Skeletal muscle tissue (tissue), 4 donors: ENCODE data around the gene VAMP7. TPM values are rescaled to one million over a fixed set of nuclear protein-coding genes. Genes with fewer than 3 reads are reported as not detected.
"Not testable (repeated sequence)": the region's sequence is repeated elsewhere in the genome, so short reads cannot be mapped to it uniquely, and the experiment has no call there.

ENCODE experiments used
- H3K27ac ChIP-seq: one replicate; pipeline ENCODE4 v1.7.0; 2013; ENCODE audit warnings: mild to moderate bottlenecking, low read depth, low read length, inconsistent platforms
- H3K27me3 ChIP-seq, 3 donors: one replicate each; pipeline ENCODE4 v1.7.0; 2013; ENCODE audit warnings: low read length in 3 of 3; ENCODE audit not compliant: control insufficient read depth in 3 of 3, insufficient read depth in 3 of 3
- H3K36me3 ChIP-seq, 3 donors: one replicate each; pipeline ENCODE4 v1.7.0; 2013; ENCODE audit warnings: low read length in 3 of 3; ENCODE audit not compliant: control insufficient read depth in 3 of 3, insufficient read depth in 3 of 3
- H3K4me1 ChIP-seq, 3 donors: one replicate each; pipeline ENCODE4 v1.7.0; 2013; ENCODE audit warnings: low read length in 3 of 3, mild to moderate bottlenecking in 3 of 3; ENCODE audit not compliant: control insufficient read depth in 3 of 3, insufficient read depth in 3 of 3
- H3K4me3 ChIP-seq, 3 donors: one replicate each; pipeline ENCODE4 v1.7.0; 2013; ENCODE audit warnings: low read length in 3 of 3
- H3K9ac ChIP-seq, 3 donors: one replicate each; pipeline ENCODE4 v1.7.0; 2013; ENCODE audit warnings: low read length in 3 of 3, mild to moderate bottlenecking in 3 of 3, moderate library complexity in 2 of 3, low read depth in 1 of 3
- H3K9me3 ChIP-seq, 3 donors: one replicate each; pipeline ENCODE4 v1.7.0; 2013; ENCODE audit warnings: low read length in 3 of 3; ENCODE audit not compliant: control insufficient read depth in 3 of 3
- total RNA-seq: library from RNA; depleted of rRNA; stranded (reverse); fragments of >200 nt; gene quantifications from one replicate; pipeline ENCODE4 v1.2.3, GENCODE V29; 2014
- donor health status: Osteomylitis.

VAMP7 gene
- total RNA-seq, 1 donor from 2014 or later: 17.2 TPM

DNA sequence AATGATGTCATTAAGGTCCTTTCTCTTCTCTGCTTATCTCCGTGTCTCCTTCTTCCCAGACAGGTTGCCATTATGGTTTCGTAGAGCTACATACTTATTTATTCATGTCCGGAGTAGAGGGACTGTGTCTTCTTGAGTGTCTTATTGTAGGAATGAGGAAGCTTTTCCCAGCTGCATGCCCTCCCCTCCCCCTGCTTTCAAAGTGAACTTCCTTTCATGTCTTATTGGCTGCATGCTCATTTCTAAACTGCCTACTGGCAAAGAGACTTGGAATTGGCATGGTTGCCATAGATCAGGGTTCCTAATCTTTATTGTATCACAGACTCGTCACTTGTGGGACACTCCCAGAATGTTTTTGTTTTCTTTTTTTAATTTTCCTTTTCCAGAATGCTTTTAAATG, 15.4 kb downstream of the VAMP7 start:
- peaks cover 2 to 9% (median 8%) of the 10 kb centered on the region in 3 donors for H3K36me3 ChIP-seq

GRCh38 chrX:155899366-155899765, 18.2 kb downstream of the VAMP7 start:
- Histone ChIP-seq H3K9me3 (no peaks in the 10 kb centered on the region), H3K27me3 (no peaks in the 10 kb centered on the region), H3K36me3 (peaks cover 2 to 8% (median 5%) of the 10 kb centered on the region in 3 donors), H3K4me1 (no peaks in the 10 kb centered on the region), H3K27ac (no peak overlapping the region), H3K9ac (no peak overlapping the region), H3K4me3 (no peak overlapping the region)

More for the DNA sequence above, 15.4 kb downstream of the VAMP7 start:
- Histone ChIP-seq H3K9me3 (no peaks in the 10 kb centered on the region), H3K27me3 (no peaks in the 10 kb centered on the region), H3K27ac (no peak overlapping the region), H3K9ac (no peak overlapping the region), H3K4me3 (no peak overlapping the region), H3K4me1 (no peaks in the 10 kb centered on the region)

DNA sequence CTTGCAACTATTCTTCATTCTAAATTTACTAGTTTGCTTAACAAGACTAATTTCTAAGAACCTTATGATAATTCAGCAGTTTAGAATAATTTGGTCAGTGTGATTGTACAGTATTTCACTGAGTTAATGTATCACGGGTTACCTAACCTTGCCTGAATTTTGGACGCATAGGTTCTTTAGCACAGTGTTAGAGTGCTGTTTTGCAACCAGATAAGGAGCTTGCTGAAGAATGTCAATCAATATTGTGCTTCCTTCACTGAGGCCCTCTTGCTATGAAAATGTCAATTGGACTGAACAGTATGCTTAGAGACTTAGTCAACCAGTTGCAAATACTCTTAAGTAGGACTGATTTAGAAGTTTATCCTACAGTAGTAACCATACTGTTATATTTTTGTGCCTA, 19.6 kb downstream of the VAMP7 start:
- H3K27ac ChIP-seq: no peak overlapping the region
- no peaks in the 10 kb centered on the region for H3K4me1 ChIP-seq
- H3K9ac ChIP-seq: no peak overlapping the region
- no peak overlapping the region for H3K4me3 ChIP-seq
- H3K27me3 ChIP-seq: no peaks in the 10 kb centered on the region
- peaks cover 0 to 8% (median 5%) of the 10 kb centered on the region in 3 donors for H3K36me3 ChIP-seq
- no peaks in the 10 kb centered on the region for H3K9me3 ChIP-seq

DNA sequence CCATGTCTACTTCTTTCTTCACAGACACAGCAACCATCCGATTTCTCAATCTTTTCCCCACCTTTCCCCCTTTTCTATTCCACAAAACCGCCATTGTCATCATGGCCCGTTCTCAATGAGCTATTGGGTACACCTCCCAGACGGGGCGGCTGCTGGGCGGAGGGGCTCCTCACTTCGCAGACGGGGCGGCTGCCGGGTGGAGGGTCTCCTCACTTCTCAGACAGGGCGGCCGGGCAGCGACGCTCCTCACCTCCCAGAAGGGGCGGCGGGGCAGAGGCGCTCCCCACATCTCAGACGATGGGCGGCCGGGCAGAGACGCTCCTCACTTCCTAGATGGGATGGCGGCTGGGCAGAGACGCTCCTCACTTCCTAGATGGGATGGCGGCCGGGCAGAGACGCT, 26.5 kb downstream of the VAMP7 start:
- not testable (repeated sequence) for H3K27me3 ChIP-seq, H3K36me3 ChIP-seq, H3K4me3 ChIP-seq, H3K9me3 ChIP-seq, H3K27ac ChIP-seq, H3K9ac ChIP-seq, H3K4me1 ChIP-seq

- Histone ChIP-seq H3K9me3 (no peaks in the 10 kb centered on the region), H3K4me3 (no peak overlapping the region), H3K27me3 (no peaks in the 10 kb centered on the region), H3K4me1 (no peaks in the 10 kb centered on the region), H3K36me3 (peaks cover 6 to 9% (median 7%) of the 10 kb centered on the region in 3 donors), H3K9ac (no peak overlapping the region), H3K27ac (no peak overlapping the region)
Measured at GRCh38 chrX:155923200-155923599, 42.1 kb downstream of the VAMP7 start.

DNA sequence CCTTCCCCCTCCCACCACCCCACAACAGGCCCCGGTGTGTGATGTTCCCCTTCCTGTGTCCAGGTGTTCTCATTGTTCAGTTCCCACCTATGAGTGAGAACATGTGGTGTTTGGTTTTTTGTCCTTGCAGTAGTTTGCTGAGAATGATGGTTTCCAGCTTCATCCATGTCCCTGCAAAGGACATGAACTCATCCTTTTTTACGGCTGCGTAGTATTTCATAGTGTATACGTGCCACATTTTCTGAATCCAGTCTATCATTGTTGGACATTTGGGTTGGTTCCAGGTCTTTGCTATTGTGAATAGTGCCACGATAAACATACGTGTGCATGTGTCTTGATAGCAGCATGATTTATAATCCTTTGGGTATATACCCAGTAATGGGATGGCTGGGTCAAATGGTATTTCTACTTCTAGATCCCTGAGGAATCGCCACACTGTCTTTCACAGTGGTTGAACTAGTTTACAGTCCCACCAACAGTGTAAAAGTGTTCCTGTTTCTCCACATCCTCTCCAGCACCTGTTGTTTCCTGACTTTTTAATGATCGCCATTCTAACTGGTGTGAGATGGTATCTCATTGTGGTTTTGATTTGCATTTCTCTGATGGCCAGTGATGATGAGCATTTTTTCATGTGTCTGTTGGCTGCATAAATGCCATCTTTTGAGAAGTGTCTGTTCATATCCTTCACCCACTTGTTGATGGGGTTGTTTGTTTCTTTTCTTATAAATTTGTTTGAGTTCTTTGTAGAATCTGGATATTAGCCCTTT, 49.9 kb downstream of the VAMP7 start:
- H3K9me3 ChIP-seq, H3K36me3 ChIP-seq, H3K4me3 ChIP-seq: not testable (repeated sequence)

DNA sequence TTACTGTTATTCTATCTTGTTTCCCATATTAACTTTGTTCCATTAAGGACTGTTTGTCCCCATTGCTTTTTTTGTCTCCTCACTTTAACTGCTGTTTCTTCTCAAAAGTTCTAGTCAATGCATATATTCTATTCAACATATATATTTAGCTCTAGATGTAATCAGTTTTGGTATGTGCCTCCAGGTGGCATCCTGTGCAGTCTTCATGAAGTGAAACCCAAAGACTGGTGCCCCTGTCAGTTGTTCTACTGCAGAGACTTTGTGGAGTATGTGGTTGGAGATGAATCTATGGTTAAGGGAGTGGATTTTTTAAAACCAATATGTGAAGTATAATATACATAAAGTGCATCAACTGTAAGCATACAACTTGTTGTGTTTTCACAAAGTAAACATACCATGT, 57.0 kb downstream of the VAMP7 start:
- Histone ChIP-seq H3K27ac (no peak overlapping the region), H3K27me3 (no peaks in the 10 kb centered on the region), H3K9ac (no peak overlapping the region), H3K9me3 (no peaks in the 10 kb centered on the region), H3K36me3 (no peaks in the 10 kb centered on the region), H3K4me1 (no peaks in the 10 kb centered on the region), H3K4me3 (no peak overlapping the region)

More for the DNA sequence above, 49.9 kb downstream of the VAMP7 start:
- not testable (repeated sequence) for H3K4me1 ChIP-seq, H3K27me3 ChIP-seq, H3K9ac ChIP-seq, H3K27ac ChIP-seq

DNA sequence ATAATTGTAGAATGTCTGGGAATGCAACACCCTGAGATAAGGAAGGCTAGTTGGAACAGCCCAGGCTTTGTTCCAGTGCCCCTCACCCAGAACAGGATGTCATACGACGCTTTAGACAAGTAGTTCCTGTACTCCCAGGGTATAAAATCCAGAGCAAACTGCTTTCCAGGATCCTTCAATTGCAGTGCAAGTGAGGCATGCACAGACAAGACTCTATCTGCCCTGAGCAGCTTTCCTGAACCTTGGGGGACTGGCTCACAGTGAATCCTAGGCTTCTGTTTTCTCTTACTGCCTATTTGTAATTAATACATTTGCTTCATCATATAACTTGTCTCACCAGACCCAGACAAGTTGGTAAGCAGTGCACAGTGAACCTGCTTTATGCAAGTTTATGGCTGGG, 68.0 kb downstream of the VAMP7 start:
- Histone ChIP-seq H3K27ac (no peak overlapping the region), H3K4me1 (no peaks in the 10 kb centered on the region)

GRCh38 chrX:155951237-155951789, 70.2 kb downstream of the VAMP7 start:
- no peak overlapping the region for H3K4me3 ChIP-seq
- no peaks in the 10 kb centered on the region for H3K4me1 ChIP-seq
- no peaks in the 10 kb centered on the region for H3K27me3 ChIP-seq
- H3K27ac ChIP-seq: no peak overlapping the region
- no peak overlapping the region for H3K9ac ChIP-seq
- H3K36me3 ChIP-seq: no peaks in the 10 kb centered on the region
- H3K9me3 ChIP-seq: no peaks in the 10 kb centered on the region

More for the DNA sequence above, 68.0 kb downstream of the VAMP7 start:
- H3K4me3 ChIP-seq: no peak overlapping the region
- no peaks in the 10 kb centered on the region for H3K27me3 ChIP-seq
- no peak overlapping the region for H3K9ac ChIP-seq
- no peaks in the 10 kb centered on the region for H3K36me3 ChIP-seq
- H3K9me3 ChIP-seq: no peaks in the 10 kb centered on the region

DNA sequence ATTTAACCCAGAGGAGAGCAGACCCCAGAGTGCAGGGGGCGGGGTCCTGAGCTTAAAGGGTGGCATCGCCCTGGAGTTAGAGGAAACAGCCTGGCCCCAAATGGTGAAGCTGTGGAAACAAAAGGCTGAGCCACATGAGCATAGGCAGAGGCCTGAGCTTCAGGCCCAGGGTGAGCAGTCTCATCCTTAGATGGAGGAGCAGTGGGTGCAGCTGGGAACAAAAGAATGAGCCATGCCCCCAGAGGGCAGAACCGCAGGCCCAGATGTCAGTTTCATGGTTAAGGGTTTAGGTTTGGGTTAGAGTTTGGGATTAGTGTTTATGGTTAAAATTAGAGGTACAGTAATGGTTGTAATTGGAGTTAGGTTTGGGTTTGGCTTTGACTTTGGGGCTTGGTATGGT, 71.9 kb downstream of the VAMP7 start:
- Histone ChIP-seq H3K36me3 (no peaks in the 10 kb centered on the region), H3K9me3 (no peaks in the 10 kb centered on the region), H3K4me1 (no peaks in the 10 kb centered on the region), H3K4me3 (no peak overlapping the region), H3K27me3 (no peaks in the 10 kb centered on the region), H3K27ac (no peak overlapping the region), H3K9ac (no peak overlapping the region)
